Osteoblast (primary cell): ENCODE measurements around the gene SRP68. TPM values are rescaled to one million over a fixed set of nuclear protein-coding genes. Genes with fewer than 3 reads are reported as not detected.

ENCODE experiments used
- DNase-seq: peaks from one replicate; pipeline ENCODE4 v3.0.0; 2011; ENCODE audit warnings: low spot score, mixed read lengths; ENCODE audit not compliant: insufficient read length; ENCODE audit errors: missing footprints
- H2AFZ ChIP-seq: 2 replicates; pipeline ENCODE4 v1.6.0; 2011; ENCODE audit warnings: mild to moderate bottlenecking, low read length
- H3K27ac ChIP-seq: 2 replicates; pipeline ENCODE4 v1.5.1; 2011; ENCODE audit warnings: mild to moderate bottlenecking, low read depth, low read length, moderate library complexity
- H3K27me3 ChIP-seq: 2 replicates; pipeline ENCODE4 v1.6.0; 2012; ENCODE audit warnings: mild to moderate bottlenecking, control low read depth, inconsistent platforms, low read length, moderate library complexity; ENCODE audit not compliant: insufficient read depth
- H3K36me3 ChIP-seq: 2 replicates; pipeline ENCODE4 v1.5.1; 2011; ENCODE audit warnings: mild to moderate bottlenecking, low read length, control low read depth, moderate library complexity; ENCODE audit not compliant: insufficient read depth
- H3K4me1 ChIP-seq: 2 replicates; pipeline ENCODE4 v1.5.1; 2011; ENCODE audit warnings: mild to moderate bottlenecking, low read length, control low read depth, moderate library complexity; ENCODE audit not compliant: insufficient read depth
- H3K4me2 ChIP-seq: 2 replicates; pipeline ENCODE4 v1.6.0; 2011; ENCODE audit warnings: mild to moderate bottlenecking, low read length; ENCODE audit not compliant: insufficient read depth
- H3K4me3 ChIP-seq: fragments of 200-600 bp; sonication (generic); 3 replicates; pipeline ENCODE4 v1.5.1; 2012; ENCODE audit warnings: mild to moderate bottlenecking, low read length, inconsistent platforms; ENCODE audit not compliant: insufficient read depth
- H3K79me2 ChIP-seq: 2 replicates; pipeline ENCODE4 v1.6.0; 2012; ENCODE audit warnings: mild to moderate bottlenecking, low read length, control low read depth, inconsistent platforms; ENCODE audit not compliant: insufficient read depth
- H3K9me3 ChIP-seq: 2 replicates; pipeline ENCODE4 v1.5.1; 2011; ENCODE audit warnings: low read depth, low read length, control low read depth
- H4K20me1 ChIP-seq: 2 replicates; pipeline ENCODE4 v1.6.0; 2012; ENCODE audit warnings: mild to moderate bottlenecking, low read length, control low read depth; ENCODE audit not compliant: insufficient read depth
- CTCF ChIP-seq: IDR thresholded peaks from 2 replicates; pipeline ENCODE4 v1.5.1; 2011; ENCODE audit warnings: mild to moderate bottlenecking, low read depth, low read length, moderate library complexity; ENCODE audit errors: extremely low read depth
- total RNA-seq: library from RNA; depleted of rRNA; stranded (reverse); fragments of >200 nt; gene quantifications from 2 replicates; pipeline ENCODE4 v1.2.3, GENCODE V29; 2012

The SRP68 gene
- total RNA-seq, 1 donor: 25.3 TPM

GRCh38 chr17:76005263-76006149 is 66.8 kb downstream of the SRP68 start:
- Histone ChIP-seq H3K36me3 (no peaks in the 10 kb centered on the region), H3K27ac (no peak overlapping the region), H3K27me3 (no peaks in the 10 kb centered on the region), H3K4me3 (no peak overlapping the region), H3K9me3 (no peaks in the 10 kb centered on the region), H4K20me1 (no peaks in the 10 kb centered on the region), H2AFZ (no peak overlapping the region), H3K4me2 (no peak overlapping the region), H3K79me2 (no peaks in the 10 kb centered on the region), H3K4me1 (no peaks in the 10 kb centered on the region)
- peak; percentile 71 for TF ChIP-seq CTCF
- peak; percentile 96 for DNase-seq

- Histone ChIP-seq H3K79me2 (no peaks in the 10 kb centered on the region), H3K4me2 (no peak overlapping the region), H3K27ac (no peak overlapping the region), H3K4me3 (no peak overlapping the region), H3K4me1 (no peaks in the 10 kb centered on the region), H3K27me3 (no peaks in the 10 kb centered on the region), H2AFZ (no peak overlapping the region), H4K20me1 (no peaks in the 10 kb centered on the region), H3K9me3 (no peaks in the 10 kb centered on the region), H3K36me3 (no peaks in the 10 kb centered on the region)
- DNase-seq: peak; percentile 86
- no peak for TF ChIP-seq CTCF
These were observed 67.5 kb downstream of the SRP68 start for GRCh38 chr17:76004750-76005262.

GRCh38 chr17:76003915-76004314 is 68.4 kb downstream of the SRP68 start:
- H3K4me3 ChIP-seq: no peak overlapping the region
- no peak overlapping the region for H2AFZ ChIP-seq
- H3K79me2 ChIP-seq: no peaks in the 10 kb centered on the region
- no peaks in the 10 kb centered on the region for H3K27me3 ChIP-seq
- no peaks in the 10 kb centered on the region for H3K9me3 ChIP-seq
- no peak for TF ChIP-seq CTCF
- H3K36me3 ChIP-seq: no peaks in the 10 kb centered on the region
- DNase-seq: peak; percentile 76
- no peaks in the 10 kb centered on the region for H3K4me1 ChIP-seq
- H3K4me2 ChIP-seq: no peak overlapping the region
- no peak overlapping the region for H3K27ac ChIP-seq
- no peaks in the 10 kb centered on the region for H4K20me1 ChIP-seq

GRCh38 chr17:76002100-76002499 is 70.2 kb downstream of the SRP68 start:
- Histone ChIP-seq H3K4me2 (no peak overlapping the region), H2AFZ (no peak overlapping the region), H3K9me3 (no peaks in the 10 kb centered on the region), H3K27me3 (no peaks in the 10 kb centered on the region), H3K4me3 (no peak overlapping the region), H3K4me1 (peaks cover 3% of the 10 kb centered on the region), H3K27ac (no peak overlapping the region), H4K20me1 (no peaks in the 10 kb centered on the region), H3K36me3 (no peaks in the 10 kb centered on the region), H3K79me2 (no peaks in the 10 kb centered on the region)
- no peak for TF ChIP-seq CTCF
- peak; percentile 45 for DNase-seq
